H1 (cell line): Measurements from ENCODE around the gene ITGB7. TPM values are rescaled to one million over a fixed set of nuclear protein-coding genes. Genes with fewer than 3 reads are reported as not detected.

ENCODE experiments used
- CTCF ChIA-PET: fragments of 300-600 bp; sonication (Branson Sonifier 250); formaldehyde crosslinking; loops from one replicate; lab custom pipeline; 2021; ENCODE audit not compliant: partially characterized antibody; lab: Charles Lee
- POLR2A ChIA-PET: fragments of 300-600 bp; sonication (Branson Sonifier 250); formaldehyde crosslinking; loops from one replicate; lab custom pipeline; 2021; ENCODE audit warnings: inconsistent platforms; ENCODE audit not compliant: partially characterized antibody; lab: Charles Lee
- DNase-seq, 2 experiments: peaks; one replicate each; pipeline versions ENCODE4 v3.0.0 to v3.0.0-alpha.2; 2010 to 2022; ENCODE audit warnings: low spot score in 2 of 2, low read depth in 1 of 2, mixed read lengths in 1 of 2
- FAIRE-seq: peaks from 2 replicates; lab custom pipeline; 2011; peaks lifted over from hg19 to GRCh38; lab: Jason Lieb, UNC
- H2AFZ ChIP-seq: 2 replicates; pipeline ENCODE4 v1.8.1; 2012; ENCODE audit warnings: low read length, inconsistent platforms
- H2AK5ac ChIP-seq: 2 replicates; pipeline ENCODE4 v1.6.1; 2013; ENCODE audit warnings: low read depth, low read length
- H2BK120ac ChIP-seq: replicated peaks from 2 replicates; pipeline ENCODE3; 2013; ENCODE audit warnings: low read depth, low read length, inconsistent platforms
- H2BK12ac ChIP-seq: 2 replicates; pipeline ENCODE4 v1.6.1; 2013; ENCODE audit warnings: low read depth, low read length
- H2BK15ac ChIP-seq: 2 replicates; pipeline ENCODE4 v1.6.1; 2013; ENCODE audit warnings: low read length
- H2BK20ac ChIP-seq: 2 replicates; pipeline ENCODE4 v1.6.1; 2013; ENCODE audit warnings: low read length
- H2BK5ac ChIP-seq: 2 replicates; pipeline ENCODE4 v1.6.1; 2013; ENCODE audit warnings: low read depth, low read length
- H3K14ac ChIP-seq: 2 replicates; pipeline ENCODE4 v1.6.1; 2013; ENCODE audit warnings: inconsistent platforms; ENCODE audit not compliant: insufficient read length
- H3K18ac ChIP-seq: 2 replicates; pipeline ENCODE4 v1.6.1; 2013; ENCODE audit warnings: low read length; ENCODE audit errors: extremely low read depth
- H3K23ac ChIP-seq: 2 replicates; pipeline ENCODE4 v1.6.1; 2013; ENCODE audit warnings: inconsistent platforms; ENCODE audit not compliant: insufficient read length
- H3K23me2 ChIP-seq: 2 replicates; pipeline ENCODE4 v1.6.1; 2013; ENCODE audit warnings: low read depth, low read length
- H3K27ac ChIP-seq: 2 replicates; pipeline ENCODE4 v1.6.1; 2011; ENCODE audit warnings: low read depth, low read length, inconsistent platforms
- H3K27me3 ChIP-seq, 4 experiments: replicated peaks in 1 of 4; 1 replicate in 1 of 4; 2 replicates in 3 of 4; pipeline versions ENCODE4 v1.6.1 to v1.8.1; 2011 to 2013; ENCODE audit warnings: low read length in 3 of 4, mild to moderate bottlenecking in 3 of 4, inconsistent platforms in 2 of 4, mixed read lengths in 2 of 4, moderate library complexity in 1 of 4; ENCODE audit not compliant: control insufficient read depth in 3 of 4, insufficient read depth in 3 of 4; ENCODE audit errors: extremely low read depth in 1 of 4
- H3K36me3 ChIP-seq, 4 experiments: 2 replicates each; pipeline versions ENCODE4 v1.6.1 to v1.8.1; 2011 to 2013; ENCODE audit warnings: mild to moderate bottlenecking in 4 of 4, low read length in 3 of 4, moderate library complexity in 2 of 4, control low read depth in 1 of 4, inconsistent platforms in 1 of 4; ENCODE audit not compliant: insufficient read depth in 4 of 4, control insufficient read depth in 2 of 4
- H3K4ac ChIP-seq: replicated peaks from 2 replicates; pipeline ENCODE3; 2013; ENCODE audit warnings: low read length, low read depth, mixed read lengths, inconsistent platforms; ENCODE audit not compliant: insufficient read length
- H3K4me1 ChIP-seq, 4 experiments: replicated peaks in 1 of 4; 1 replicate in 1 of 4; 2 replicates in 3 of 4; pipeline versions ENCODE4 v1.6.1 to v1.8.1; 2011 to 2013; ENCODE audit warnings: low read length in 3 of 4, inconsistent platforms in 2 of 4, mixed read lengths in 1 of 4; ENCODE audit not compliant: insufficient read depth in 4 of 4, control insufficient read depth in 3 of 4
- H3K4me2 ChIP-seq, 2 experiments: 2 replicates each; pipeline versions ENCODE4 v1.6.1 to v1.8.1; 2011 to 2013; ENCODE audit warnings: low read depth in 2 of 2, low read length in 2 of 2, control low read depth in 1 of 2, inconsistent platforms in 1 of 2, mild to moderate bottlenecking in 1 of 2; ENCODE audit not compliant: insufficient read depth in 1 of 2
- H3K4me3 ChIP-seq, 4 experiments: fragments of 200-600, 300-600 bp in 1 of 4; sonication (generic), shearing (Covaris generic), sonication (Bioruptor Twin) in 1 of 4; 2 replicates each; pipeline versions ENCODE4 v1.5.1 to v1.8.1; 2011 to 2016; ENCODE audit warnings: low read length in 4 of 4, low read depth in 3 of 4, control low read depth in 2 of 4, inconsistent platforms in 2 of 4, mild to moderate bottlenecking in 2 of 4, mixed read lengths in 1 of 4, moderate library complexity in 1 of 4; ENCODE audit not compliant: insufficient read depth in 2 of 4; ENCODE audit errors: extremely low read depth in 1 of 4
- H3K56ac ChIP-seq: replicated peaks from 2 replicates; pipeline ENCODE3; 2013; ENCODE audit warnings: low read depth, mild to moderate bottlenecking, mixed read lengths, low read length, inconsistent platforms; ENCODE audit not compliant: insufficient read length
- H3K79me1 ChIP-seq: 2 replicates; pipeline ENCODE4 v1.6.1; 2013; ENCODE audit warnings: low read depth, low read length, control low read depth
- H3K79me2 ChIP-seq, 2 experiments: 2 replicates each; pipeline versions ENCODE4 v1.6.1 to v1.8.1; 2012 to 2013; ENCODE audit warnings: low read length in 2 of 2, mild to moderate bottlenecking in 2 of 2, inconsistent platforms in 1 of 2; ENCODE audit not compliant: insufficient read depth in 2 of 2, control insufficient read depth in 1 of 2
- H3K9ac ChIP-seq, 4 experiments: replicated peaks in 1 of 4; 1 replicate in 1 of 4; 2 replicates in 3 of 4; pipeline versions ENCODE4 v1.6.1 to v1.8.1; 2011 to 2013; ENCODE audit warnings: low read depth in 3 of 4, low read length in 3 of 4, control low read depth in 2 of 4, mild to moderate bottlenecking in 2 of 4, moderate library complexity in 2 of 4, inconsistent platforms in 1 of 4; ENCODE audit errors: extremely low read depth in 1 of 4
- H3K9me3 ChIP-seq, 2 experiments: 2 replicates each; pipeline versions ENCODE4 v1.6.1 to v1.8.1; 2012 to 2013; ENCODE audit warnings: mild to moderate bottlenecking in 2 of 2, moderate library complexity in 2 of 2, control low read depth in 1 of 2, inconsistent platforms in 1 of 2, low read depth in 1 of 2, low read length in 1 of 2, mixed read lengths in 1 of 2; ENCODE audit not compliant: insufficient read depth in 2 of 2
- H4K20me1 ChIP-seq, 2 experiments: replicated peaks in 1 of 2; 2 replicates each; pipeline versions ENCODE3 to v1.8.1; 2011 to 2013; ENCODE audit warnings: inconsistent platforms in 2 of 2, low read length in 2 of 2, mild to moderate bottlenecking in 1 of 2; ENCODE audit not compliant: insufficient read depth in 2 of 2, control insufficient read depth in 1 of 2
- H4K5ac ChIP-seq: 2 replicates; pipeline ENCODE4 v1.6.1; 2013; ENCODE audit warnings: low read length, low read depth, mixed read lengths, inconsistent platforms; ENCODE audit not compliant: insufficient read length
- H4K8ac ChIP-seq: 2 replicates; pipeline ENCODE4 v1.8.0; 2013; ENCODE audit warnings: mild to moderate bottlenecking, moderate library complexity, low read length, inconsistent platforms; ENCODE audit not compliant: insufficient read depth; ENCODE audit errors: extremely low read depth
- H4K91ac ChIP-seq: replicated peaks from 2 replicates; pipeline ENCODE3; 2013; ENCODE audit warnings: low read length, mixed read lengths, inconsistent platforms; ENCODE audit not compliant: insufficient read length
- BRCA1 ChIP-seq: IDR thresholded peaks from 2 replicates; pipeline ENCODE4 v1.6.1; 2012; ENCODE audit warnings: low read depth, low read length, improper control_type of control experiment
- CBX5 ChIP-seq: fragments of 300-800, 300-1000 bp; sonication (generic); IDR thresholded peaks from 2 replicates; pipeline ENCODE4 v1.7.1; 2016; ENCODE audit warnings: antibody characterized with exemption, low read length, low read depth
- CBX8 ChIP-seq: fragments of 300-800, 300-1000 bp; sonication (generic); IDR thresholded peaks from 2 replicates; pipeline ENCODE4 v1.7.1; 2016; ENCODE audit warnings: low read depth, low read length, borderline replicate concordance
- JUND ChIP-seq: IDR thresholded peaks from 2 replicates; pipeline ENCODE4 v1.6.1; 2011; ENCODE audit warnings: mild to moderate bottlenecking, improper control_type of control experiment, low read length
- KDM5A ChIP-seq: fragments of 200-600 bp; IDR thresholded peaks from 2 replicates; pipeline ENCODE4 v1.7.1; 2012; ENCODE audit warnings: mild to moderate bottlenecking, low read length, inconsistent platforms, mixed read lengths
- NANOG ChIP-seq: IDR thresholded peaks from 2 replicates; pipeline ENCODE4 v1.6.1; 2011; ENCODE audit warnings: low read length, low read depth, mild to moderate bottlenecking, inconsistent platforms; ENCODE audit not compliant: insufficient read depth, poor library complexity, severe bottlenecking
- POLR2A ChIP-seq, 2 experiments: IDR thresholded peaks; 1 replicate in 1 of 2; 2 replicates in 1 of 2; pipeline ENCODE4 v1.6.1; 2011; ENCODE audit warnings: low read depth in 2 of 2, low read length in 2 of 2, mild to moderate bottlenecking in 2 of 2; ENCODE audit errors: control extremely low read depth in 1 of 2
- RNF2 ChIP-seq: fragments of 200-900, 300-1000 bp; sonication (generic); IDR thresholded peaks from 2 replicates; pipeline ENCODE4 v1.7.1; 2016; ENCODE audit warnings: borderline replicate concordance, low read depth, mild to moderate bottlenecking, antibody characterized with exemption, low read length; ENCODE audit not compliant: poor library complexity, severe bottlenecking; ENCODE audit errors: missing control alignments
- SAP30 ChIP-seq: fragments of 300-600 bp; sonication (generic); IDR thresholded peaks from 2 replicates; pipeline ENCODE4 v1.7.1; 2012; ENCODE audit warnings: low read length, moderate library complexity, mild to moderate bottlenecking, inconsistent platforms; ENCODE audit not compliant: insufficient read depth, insufficient replicate concordance
- SIN3A ChIP-seq, 2 experiments: IDR thresholded peaks in 1 of 2; conservative IDR thresholded peaks in 1 of 2; 2 replicates each; pipeline ENCODE4 v1.6.1; 2011 to 2012; ENCODE audit warnings: low read length in 2 of 2, improper control_type of control experiment in 1 of 2, low read depth in 1 of 2, mild to moderate bottlenecking in 1 of 2
- SIX5 ChIP-seq: IDR thresholded peaks from 2 replicates; pipeline ENCODE4 v1.6.1; 2011; ENCODE audit warnings: mild to moderate bottlenecking, low read depth, low read length
- TAF1 ChIP-seq: IDR thresholded peaks from 2 replicates; pipeline ENCODE4 v1.6.1; 2011; ENCODE audit warnings: mild to moderate bottlenecking, low read depth, low read length
- WGBS, 2 experiments: shearing (Covaris generic) in 1 of 2; methylation state at CpG; one replicate each; pipeline versions ENCODE4 v1.1.6 to v1.1.7; 2013 to 2015; ENCODE audit warnings: low lambda C conversion rate in 2 of 2, mixed read lengths in 2 of 2, inconsistent platforms in 1 of 2, low coverage in 1 of 2, missing lambda C conversion rate in 1 of 2; ENCODE audit not compliant: insufficient replicate concordance in 2 of 2, insufficient coverage in 1 of 2, insufficient read length in 1 of 2; ENCODE audit errors: extremely low coverage in 1 of 2, missing lambda C conversion rate in 1 of 2; 5-methylcytosine and 5-hydroxymethylcytosine counted together
- polyA plus RNA-seq, 7 experiments: library from polyadenylated mRNA; depleted of rRNA in 3 of 7; stranded (reverse) in 5 of 7; unstranded in 2 of 7; fragments of >200 nt in 5 of 7; fragments of 200-250 nt in 2 of 7; gene quantifications; 1 replicate in 5 of 7; 2 replicates in 1 of 7; 4 replicates in 1 of 7; pipeline versions ENCODE4 v1.2.1 to v1.2.3, GENCODE V29; 2011 to 2013; ENCODE audit warnings: missing spikeins in 2 of 7, mixed read lengths in 2 of 7
- total RNA-seq: library from RNA; stranded (reverse); fragmentation: NEBNext Ultra II Directional; extraction: Animal tissue kit (Norgen Biotek cat#: 25700); gene quantifications from 2 replicates; pipeline ENCODE4 v1.2.1, GENCODE V29; 2021

The ITGB7 gene
- total and polyA plus RNA-seq, 2 of the 8 experiments (the other 6 are each of a cell fraction or from before 2014, with no cell fraction given): 0.35 to 0.54 TPM

DNA sequence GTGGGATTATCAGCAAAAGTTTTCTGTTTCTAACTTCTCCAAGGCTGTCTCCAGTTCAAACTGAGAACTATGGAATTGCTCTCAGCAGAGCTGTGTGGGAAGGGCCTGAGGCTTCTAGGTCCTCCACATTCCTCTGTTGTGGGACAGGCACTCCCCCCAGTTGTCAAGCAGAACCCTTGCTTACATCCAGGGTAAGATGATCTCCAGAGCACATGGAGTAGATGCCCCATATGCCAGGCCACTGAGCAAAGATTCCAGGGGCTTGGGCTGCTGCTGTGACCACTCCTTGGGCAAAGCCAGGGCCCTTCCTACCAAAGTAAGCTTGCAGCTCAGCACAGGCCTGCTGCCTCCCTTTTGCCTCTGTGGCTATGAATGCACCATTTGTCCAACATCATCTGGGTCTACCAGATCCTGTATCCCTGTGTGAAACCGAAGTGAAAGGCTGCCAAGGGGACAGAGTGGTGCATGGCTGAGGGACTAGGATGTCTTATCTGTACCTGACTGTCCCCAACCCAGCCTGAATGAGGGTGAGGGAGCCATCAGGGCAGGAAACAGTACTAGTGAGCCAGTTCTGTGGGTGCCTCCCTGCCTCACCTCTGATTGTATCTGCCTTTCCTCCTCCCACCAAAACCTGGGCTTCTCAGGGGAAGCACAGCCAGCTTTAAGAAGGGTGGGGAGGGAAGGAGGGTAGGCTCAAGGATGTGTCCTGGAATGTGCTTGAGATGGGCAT is 47.9 kb upstream of the ITGB7 start:
- no peaks in the 10 kb centered on the region for H3K27me3 ChIP-seq
- no peak overlapping the region for H2BK5ac ChIP-seq
- POLR2A ChIA-PET: interaction anchor here (1.0 to 4.4 kb wide), 5 partner anchors 11 to 40 kb away, joined by 3 to 41 read pairs (median 5); partner anchors contain the start of gene PFDN5
- H3K79me2 ChIP-seq: peaks cover 0 to 15% of the 10 kb centered on the region in 2 experiments; a peak in 1 of 4 replicates
- H3K18ac ChIP-seq: no peak overlapping the region
- no peaks in the 10 kb centered on the region for H3K9me3 ChIP-seq
- H3K23ac ChIP-seq: no peak overlapping the region
- no peaks in the 10 kb centered on the region for H4K20me1 ChIP-seq
- 88% methylated on average over 1 of the region's 1 CpG; no CpG with 5 or more reads in 1 of the 2 experiments for WGBS, 2 experiments
- H3K79me1 ChIP-seq: no peaks in the 10 kb centered on the region
- H3K27ac ChIP-seq: no peak overlapping the region
- no peak overlapping the region for H2BK20ac ChIP-seq
- no peak overlapping the region; a peak in 1 of 7 replicates for H3K9ac ChIP-seq
- H3K4me3 ChIP-seq: no peak overlapping the region
- no peak overlapping the region; the same call in 1 of the 2 replicates for H4K8ac ChIP-seq
- no peak overlapping the region for H4K91ac ChIP-seq
- DNase-seq: no peak
- peaks cover 0 to 12% (median 3%) of the 10 kb centered on the region in 4 experiments; a peak in 5 of 7 replicates for H3K4me1 ChIP-seq
- H2BK120ac ChIP-seq: no peak overlapping the region
- H4K5ac ChIP-seq: no peak overlapping the region
- no peak overlapping the region for H3K4ac ChIP-seq
- no peak overlapping the region for H3K14ac ChIP-seq
- no peak overlapping the region for H2AFZ ChIP-seq
- no peak overlapping the region for H3K56ac ChIP-seq
- H2AK5ac ChIP-seq: no peak overlapping the region
- no peak overlapping the region for H2BK12ac ChIP-seq
- H2BK15ac ChIP-seq: no peak overlapping the region
- H3K23me2 ChIP-seq: peaks cover 7% of the 10 kb centered on the region; the same call in 1 of the 2 replicates
- H3K4me2 ChIP-seq: no peak overlapping the region
- FAIRE-seq: no peak
- peaks cover 0 to 4% (median 0%) of the 10 kb centered on the region in 4 experiments; a peak in 1 of 8 replicates for H3K36me3 ChIP-seq
- CTCF ChIA-PET: interaction anchor here (0.6 to 23.0 kb wide), 7 partner anchors 12 to 190 kb away, joined by 3 to 654 read pairs (median 10); partner anchors contain the start of gene ESPL1
- no peak for TF ChIP-seq POLR2A (IDR thresholded peaks at IDR 0.05; ENCODE audit: control extremely low read depth in 1 of 2, low read depth in 2 of 2, low read length in 2 of 2)
- no peak for TF ChIP-seq SIN3A (conservative IDR thresholded peaks at IDR 0.05 in 1 of 2, IDR thresholded peaks at IDR 0.05 in 1 of 2; ENCODE audit: low read depth in 1 of 2, low read length in 2 of 2)
- TF ChIP-seq SIX5: no peak
- no peak for TF ChIP-seq BRCA1
- TF ChIP-seq NANOG: no peak
- no peak for TF ChIP-seq SAP30
- TF ChIP-seq CBX8: no peak
- TF ChIP-seq RNF2: no peak
- no peak for TF ChIP-seq CBX5
- TF ChIP-seq JUND: no peak
- no peak for TF ChIP-seq TAF1
- TF ChIP-seq KDM5A: no peak
